Endothelial cell of umbilical vein (primary cell): Measurements from ENCODE around the gene ZNF346. TPM values are rescaled to one million over a fixed set of nuclear protein-coding genes. Genes with fewer than 3 reads are reported as not detected.

Experiments used
- BruUV-seq: library from RNA; stranded (reverse); fragments of 400-500 nt; replicated peaks from 2 replicates; lab custom pipeline; 2021; lab: Mats Ljungman, UMichigan
- CTCF ChIA-PET: fragments of 300-600, 350-600 bp; sonication (Branson Sonifier 250); formaldehyde crosslinking; loops from one replicate; lab custom pipeline; 2021; ENCODE audit warnings: antibody characterized with exemption, inconsistent platforms; lab: Charles Lee
- POLR2A ChIA-PET: fragments of 300-600, 350-600 bp; sonication (Branson Sonifier 250); formaldehyde crosslinking; loops from one replicate; lab custom pipeline; 2021; ENCODE audit warnings: antibody characterized with exemption, inconsistent platforms; lab: Charles Lee
- DNase-seq: peaks from one replicate; pipeline ENCODE4 v3.0.0-alpha.2; 2011; ENCODE audit warnings: low read depth, low spot score
- FAIRE-seq: peaks from 2 replicates; lab custom pipeline; 2011; peaks lifted over from hg19 to GRCh38; lab: Jason Lieb, UNC
- H2AFZ ChIP-seq: 2 replicates; pipeline ENCODE4 v1.6.0; 2012; ENCODE audit warnings: low read depth, low read length, control low read depth, inconsistent platforms
- H3K27ac ChIP-seq: 2 replicates; pipeline ENCODE4 v1.5.1; 2011; ENCODE audit warnings: low read depth, mild to moderate bottlenecking, control low read depth, low read length, moderate library complexity; ENCODE audit not compliant: insufficient read depth
- H3K27me3 ChIP-seq, 2 experiments: 2 replicates each; pipeline versions ENCODE4 v1.6.0 to v1.6.1; 2011; ENCODE audit warnings: low read length in 2 of 2, mixed read lengths in 1 of 2; ENCODE audit not compliant: control insufficient read depth in 2 of 2, insufficient read depth in 2 of 2
- H3K36me3 ChIP-seq, 2 experiments: 2 replicates in 1 of 2; 3 replicates in 1 of 2; pipeline ENCODE4 v1.5.1; 2011; ENCODE audit warnings: low read length in 2 of 2, mild to moderate bottlenecking in 1 of 2, moderate library complexity in 1 of 2; ENCODE audit not compliant: control insufficient read depth in 2 of 2, insufficient read depth in 2 of 2; ENCODE audit errors: extremely low read depth in 1 of 2
- H3K4me1 ChIP-seq: 3 replicates; pipeline ENCODE4 v1.5.1; 2011; ENCODE audit warnings: mild to moderate bottlenecking, low read length; ENCODE audit not compliant: control insufficient read depth, insufficient read depth; ENCODE audit errors: extremely low read depth
- H3K4me2 ChIP-seq: 2 replicates; pipeline ENCODE4 v1.6.1; 2011; ENCODE audit warnings: low read length, control low read depth, mixed read lengths; ENCODE audit not compliant: insufficient read depth
- H3K4me3 ChIP-seq, 3 experiments: fragments of 200-600 bp in 1 of 3; sonication (generic), shearing (Covaris generic) in 1 of 3; replicated peaks in 1 of 3; 2 replicates each; pipeline ENCODE4 v1.5.1; 2011 to 2016; ENCODE audit warnings: control low read depth in 3 of 3, low read length in 3 of 3, mild to moderate bottlenecking in 2 of 3, inconsistent platforms in 1 of 3, low read depth in 1 of 3, moderate library complexity in 1 of 3; ENCODE audit not compliant: insufficient read depth in 1 of 3
- H3K79me2 ChIP-seq: 2 replicates; pipeline ENCODE4 v1.6.0; 2012; ENCODE audit warnings: low read length, inconsistent platforms; ENCODE audit not compliant: control insufficient read depth, insufficient read depth
- H3K9ac ChIP-seq: replicated peaks from 2 replicates; pipeline ENCODE3; 2011; ENCODE audit warnings: low read length, control low read depth; ENCODE audit not compliant: insufficient read depth; ENCODE audit errors: extremely low read depth
- H3K9me1 ChIP-seq: replicated peaks from 3 replicates; pipeline ENCODE4 v1.6.0; 2011; ENCODE audit warnings: mild to moderate bottlenecking, low read length; ENCODE audit not compliant: control insufficient read depth, insufficient read depth; ENCODE audit errors: extremely low read depth
- H3K9me3 ChIP-seq: replicated peaks from 2 replicates; pipeline ENCODE4 v1.5.1; 2012; ENCODE audit warnings: low read length, inconsistent platforms; ENCODE audit not compliant: control insufficient read depth, insufficient read depth
- H4K20me1 ChIP-seq: replicated peaks from 2 replicates; pipeline ENCODE3; 2011; ENCODE audit warnings: mild to moderate bottlenecking, low read length; ENCODE audit not compliant: control insufficient read depth, insufficient read depth; ENCODE audit errors: extremely low read depth
- CTCF ChIP-seq, 2 donors: IDR thresholded peaks; 1 replicate in 1 of 2; 2 replicates in 1 of 2; pipeline ENCODE4 v1.5.1; 2011; ENCODE audit warnings: low read length in 2 of 2, mild to moderate bottlenecking in 2 of 2, moderate library complexity in 2 of 2, control low read depth in 1 of 2, inconsistent platforms in 1 of 2, low read depth in 1 of 2; ENCODE audit not compliant: insufficient read depth in 1 of 2; ENCODE audit errors: extremely low read depth in 1 of 2
- EZH2 ChIP-seq: IDR thresholded peaks from 2 replicates; pipeline ENCODE4 v1.6.1; 2012; ENCODE audit warnings: borderline replicate concordance, low read depth, mild to moderate bottlenecking, moderate library complexity, low read length, inconsistent platforms; ENCODE audit not compliant: severe bottlenecking
- FOS ChIP-seq: IDR thresholded peaks from 2 replicates; pipeline ENCODE4 v1.6.1; 2011; ENCODE audit warnings: mild to moderate bottlenecking, low read length, moderate library complexity, borderline replicate concordance; ENCODE audit not compliant: insufficient read depth
- GATA2 ChIP-seq: IDR thresholded peaks from 2 replicates; pipeline ENCODE4 v1.7.0; 2011; ENCODE audit warnings: low read depth, mild to moderate bottlenecking, moderate library complexity, mixed read lengths, low read length; ENCODE audit not compliant: insufficient read length, insufficient read depth
- JUN ChIP-seq: IDR thresholded peaks from 2 replicates; pipeline ENCODE4 v1.6.1; 2011; ENCODE audit warnings: borderline replicate concordance, low read depth; ENCODE audit not compliant: insufficient read length, insufficient read depth
- MAX ChIP-seq: IDR thresholded peaks from 2 replicates; pipeline ENCODE4 v1.6.1; 2011; ENCODE audit not compliant: insufficient read depth, insufficient read length
- MYC ChIP-seq: IDR thresholded peaks from one replicate; pipeline ENCODE4 v1.6.1; 2011; ENCODE audit warnings: mild to moderate bottlenecking, low read depth, low read length
- POLR2A ChIP-seq: IDR thresholded peaks from 2 replicates; pipeline ENCODE4 v1.6.1; 2012; ENCODE audit warnings: low read depth, mild to moderate bottlenecking, control low read depth, low read length
- POLR2AphosphoS5 ChIP-seq: IDR thresholded peaks from 2 replicates; pipeline ENCODE4 v1.6.1; 2012; ENCODE audit warnings: low read depth, mild to moderate bottlenecking, control low read depth, low read length, moderate library complexity; ENCODE audit not compliant: insufficient read depth
- dilution Hi-C: fragments of 300-500 bp; cut with MboI; formaldehyde crosslinking; loops from one replicate; pipeline ENCODE4 v1.15.0; 2019; ENCODE audit warnings: low sequenced_read_pairs; ENCODE audit not compliant: extremely low pct_ligation_motif_present
- intact Hi-C: fragments of 100-400 bp; cut with micrococcal nuclease; formaldehyde crosslinking; loops from one replicate; pipeline ENCODE4 v1.10.0; 2022
- polyA plus RNA-seq, 4 experiments: library from polyadenylated mRNA; depleted of rRNA in 3 of 4; stranded (reverse) in 3 of 4; unstranded in 1 of 4; fragments of >200 nt; gene quantifications; 2 replicates each; pipeline versions ENCODE4 v1.2.1 to v1.2.3, GENCODE V29; 2011 to 2012; ENCODE audit warnings: missing spikeins in 1 of 4
- total RNA-seq: library from RNA; stranded (reverse); gene quantifications from 2 replicates; pipeline ENCODE4 v1.2.3, GENCODE V29; 2021

ZNF346 gene
- total and polyA plus RNA-seq, 2 donors (not counting 3 experiments of a cell fraction or from before 2014, with no cell fraction given), result 25.3 to 35.2 TPM

GRCh38 chr5:177010153-177010552 is 12.3 kb upstream of the ZNF346 start:
- H3K9me1 ChIP-seq, result no peaks in the 10 kb centered on the region
- H2AFZ ChIP-seq, result no peak overlapping the region
- peaks cover 10% of the 10 kb centered on the region for H3K79me2 ChIP-seq
- intact Hi-C loops, result no loop called here
- H3K27ac ChIP-seq, result no peak overlapping the region
- TF ChIP-seq JUN, result no peak
- no peak for TF ChIP-seq MYC
- TF ChIP-seq FOS, result no peak
- no peak for TF ChIP-seq MAX
- TF ChIP-seq POLR2A, result no peak
- TF ChIP-seq GATA2, result no peak
- no peak for TF ChIP-seq CTCF (IDR thresholded peaks at IDR 0.05; ENCODE audit: extremely low read depth in 1 of 2, insufficient read depth in 1 of 2, low read depth in 1 of 2, low read length in 2 of 2)
- no peak for TF ChIP-seq EZH2
- no peak for TF ChIP-seq POLR2AphosphoS5
- FAIRE-seq (no peak), DNase-seq (no peak)
- H3K36me3 ChIP-seq, result no peaks in the 10 kb centered on the region
- H3K4me2 ChIP-seq, result no peak overlapping the region
- dilution Hi-C loops, result no loop called here
- H3K9me3 ChIP-seq, result no peaks in the 10 kb centered on the region
- peaks cover 2% of the 10 kb centered on the region for H3K4me1 ChIP-seq
- H3K4me3 ChIP-seq, result no peak overlapping the region
- no TSS peak for BruUV-seq
- POLR2A ChIA-PET, result no interaction called here
- H3K9ac ChIP-seq, result no peak overlapping the region
- no peaks in the 10 kb centered on the region for H3K27me3 ChIP-seq
- H4K20me1 ChIP-seq, result no peaks in the 10 kb centered on the region
- CTCF ChIA-PET, result interaction anchor here (2.0 to 4.1 kb wide), 2 partner anchors 10 to 12 kb away, joined by 5 to 16 read pairs; partner anchors contain the start of gene ZNF346
